CD4-positive, alpha-beta T cell treated with Interleukin-2 at 100 ng/mL for 4 hours (primary cell): Measurements from ENCODE around the gene APCDD1L.
"Not testable (repeated sequence)": the region's sequence is repeated elsewhere in the genome, so short reads cannot be mapped to it uniquely, and the experiment has no call there.

Experiments
- DNase-seq: peaks from one replicate; pipeline ENCODE4 v3.0.0-alpha.2; 2020; ENCODE audit warnings: low spot score

Gene APCDD1L

DNA sequence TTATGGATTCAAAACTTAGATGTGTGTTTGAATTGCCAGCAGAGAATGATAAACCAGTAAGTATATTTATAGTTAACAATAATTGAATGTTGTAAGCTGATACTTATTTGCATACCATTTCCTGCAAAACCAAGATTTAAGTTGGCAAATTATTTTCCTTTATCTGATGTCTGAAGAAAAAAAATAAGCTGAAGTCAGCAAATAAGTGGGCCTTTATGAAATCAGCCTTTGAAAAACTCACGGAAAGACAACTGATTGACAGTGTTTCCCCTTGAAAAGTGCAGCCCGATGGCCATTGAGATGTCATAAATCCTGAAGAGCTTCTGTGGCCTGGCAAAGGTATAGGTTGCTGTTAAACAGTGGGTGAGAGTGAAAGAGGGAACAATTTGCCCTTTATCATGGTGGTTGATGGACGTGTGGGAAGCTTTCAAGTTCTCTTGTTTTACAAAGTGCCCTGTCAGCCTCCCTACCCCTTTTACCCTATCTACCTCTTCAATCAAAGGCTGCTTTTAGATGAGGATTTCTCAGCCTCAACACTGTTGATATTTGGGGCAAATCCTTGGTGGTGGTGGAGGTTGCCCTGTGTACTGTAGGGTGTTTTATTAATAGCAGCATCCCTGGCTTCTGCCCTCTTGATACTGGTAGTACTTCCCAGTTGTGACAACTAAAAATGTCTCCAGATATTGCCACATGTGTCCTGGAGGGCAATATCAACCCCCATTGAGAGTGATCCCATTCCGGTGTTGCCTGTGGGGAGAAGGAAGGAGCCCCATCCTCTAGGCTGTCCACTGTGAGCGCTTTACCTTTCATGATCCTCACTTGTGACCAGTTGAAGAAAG lies 76.0 kb downstream of the APCDD1L start:
- no peak for DNase-seq

DNA sequence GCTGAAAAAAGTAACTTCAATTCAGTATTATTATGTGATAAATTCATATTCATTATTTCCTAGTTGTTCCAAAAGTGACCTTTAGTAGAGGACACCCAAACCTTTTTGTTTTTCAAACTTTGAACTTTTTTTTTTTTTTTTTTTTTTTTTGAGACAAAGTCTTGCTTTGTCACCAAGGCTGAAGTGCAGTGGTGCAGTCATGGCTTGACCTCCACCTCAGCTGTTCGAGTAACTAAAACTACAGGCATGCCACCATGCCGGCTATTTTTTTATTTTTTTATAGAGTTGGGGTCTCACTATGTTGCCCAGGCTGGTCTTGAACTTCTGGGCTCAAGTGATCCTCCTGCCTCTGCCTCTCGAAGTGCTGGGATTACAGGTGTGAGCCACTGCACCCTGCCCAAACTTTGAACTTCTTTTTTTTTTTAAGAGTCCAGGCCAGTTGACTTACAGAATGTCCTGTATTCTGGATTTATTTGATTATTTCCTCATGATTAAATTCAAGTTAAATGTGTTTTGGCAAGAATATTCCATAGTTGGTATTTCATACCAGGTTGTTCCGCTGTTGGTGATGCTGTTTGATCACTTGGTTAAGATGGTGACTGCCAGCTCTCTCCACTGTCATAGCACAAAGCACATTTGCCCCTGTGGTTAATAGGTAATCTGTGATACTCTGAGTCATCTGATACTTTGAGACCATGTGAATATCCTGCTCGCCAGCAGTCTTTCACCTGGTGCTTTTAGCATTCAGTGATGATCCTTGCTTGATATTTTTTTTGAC lies 78.1 kb downstream of the APCDD1L start:
- peak; percentile 1 for DNase-seq

DNA sequence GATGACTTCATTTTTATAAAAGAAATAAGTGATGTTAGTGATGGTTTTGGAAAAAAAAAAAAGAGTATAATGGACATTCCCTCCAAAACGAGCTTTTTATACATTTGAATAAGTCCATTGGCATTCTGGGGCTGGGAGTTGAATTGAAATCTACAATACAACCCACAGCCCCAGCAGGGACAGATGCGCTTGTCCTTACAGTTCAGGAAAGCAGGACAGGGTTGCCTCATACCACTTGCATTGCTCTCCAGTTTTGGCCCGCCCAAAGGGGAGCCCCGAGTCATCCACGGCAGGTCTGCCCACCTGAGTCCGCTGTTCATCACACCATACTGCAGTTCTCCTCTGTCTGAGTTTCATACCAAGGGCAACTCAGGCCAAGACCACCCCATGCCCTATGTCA lies 80.0 kb downstream of the APCDD1L start:
- no peak for DNase-seq

DNA sequence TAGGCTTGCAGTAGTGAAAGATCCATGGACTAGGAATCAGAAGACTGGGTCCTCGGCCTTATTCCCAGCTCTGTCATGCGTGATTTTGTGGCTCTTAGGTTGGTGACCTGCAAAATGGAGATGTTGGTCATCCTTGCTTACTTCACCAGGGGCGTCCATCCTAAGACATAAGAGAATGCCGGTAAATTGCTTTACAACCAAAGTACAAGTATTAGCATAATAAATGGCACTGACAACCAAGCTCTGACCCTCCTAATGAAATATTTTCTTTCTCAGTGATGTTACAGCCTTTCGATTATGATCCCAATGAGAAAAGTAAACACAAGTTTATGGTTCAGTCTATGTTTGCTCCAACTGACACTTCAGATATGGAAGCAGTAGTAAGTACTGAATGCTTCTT lies 80.9 kb downstream of the APCDD1L start:
- DNase-seq: no peak

DNA sequence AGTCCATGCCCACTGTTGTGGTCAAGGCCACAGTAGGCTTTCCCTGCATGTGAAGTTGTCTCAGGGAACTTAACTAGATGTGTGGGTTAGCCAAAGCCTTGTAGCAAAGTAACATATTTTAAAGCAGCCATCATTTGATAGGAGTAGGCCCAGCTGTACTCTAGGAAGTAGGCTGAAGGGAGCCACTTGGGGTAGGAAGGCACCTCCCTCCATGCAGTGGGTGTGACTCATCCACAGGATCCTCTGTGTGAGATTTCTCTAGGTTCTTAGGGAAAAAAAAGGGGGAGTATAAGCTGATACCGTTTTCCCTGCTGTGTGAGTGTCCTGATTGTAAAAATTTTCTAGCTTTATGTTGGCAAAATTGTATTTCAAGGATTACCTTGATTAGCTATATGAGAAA lies 81.4 kb downstream of the APCDD1L start:
- no peak for DNase-seq

DNA sequence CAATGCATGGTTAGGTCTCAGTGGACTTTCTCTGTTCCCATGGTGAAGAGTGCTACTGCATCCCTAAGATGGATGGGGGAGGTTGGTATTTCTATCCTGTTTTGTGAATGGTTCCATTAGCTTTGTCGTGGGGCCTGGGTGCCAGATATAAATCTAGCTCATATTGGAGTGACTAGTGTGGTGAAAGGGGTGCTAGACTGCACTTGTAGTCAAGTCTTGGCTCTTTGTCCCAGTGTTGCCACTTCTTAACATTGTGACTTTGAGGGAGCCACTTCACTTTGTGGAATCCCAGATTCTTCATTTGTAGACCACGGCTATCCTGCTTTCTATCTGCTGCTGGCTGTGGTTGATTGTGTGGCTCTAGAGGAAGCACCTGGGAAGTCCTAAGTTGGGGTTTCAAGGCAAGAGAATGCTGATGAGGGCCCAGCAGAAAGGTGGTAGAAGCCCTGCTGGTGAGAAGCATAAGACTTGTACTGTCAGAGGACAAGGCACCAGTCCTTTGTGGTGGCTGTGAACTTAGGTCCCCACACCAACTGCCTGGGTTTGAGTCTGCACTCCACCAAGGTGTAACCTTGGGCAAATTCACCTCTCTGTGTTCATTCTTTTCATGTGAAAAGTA lies 82.1 kb downstream of the APCDD1L start:
- no peak for DNase-seq

DNA sequence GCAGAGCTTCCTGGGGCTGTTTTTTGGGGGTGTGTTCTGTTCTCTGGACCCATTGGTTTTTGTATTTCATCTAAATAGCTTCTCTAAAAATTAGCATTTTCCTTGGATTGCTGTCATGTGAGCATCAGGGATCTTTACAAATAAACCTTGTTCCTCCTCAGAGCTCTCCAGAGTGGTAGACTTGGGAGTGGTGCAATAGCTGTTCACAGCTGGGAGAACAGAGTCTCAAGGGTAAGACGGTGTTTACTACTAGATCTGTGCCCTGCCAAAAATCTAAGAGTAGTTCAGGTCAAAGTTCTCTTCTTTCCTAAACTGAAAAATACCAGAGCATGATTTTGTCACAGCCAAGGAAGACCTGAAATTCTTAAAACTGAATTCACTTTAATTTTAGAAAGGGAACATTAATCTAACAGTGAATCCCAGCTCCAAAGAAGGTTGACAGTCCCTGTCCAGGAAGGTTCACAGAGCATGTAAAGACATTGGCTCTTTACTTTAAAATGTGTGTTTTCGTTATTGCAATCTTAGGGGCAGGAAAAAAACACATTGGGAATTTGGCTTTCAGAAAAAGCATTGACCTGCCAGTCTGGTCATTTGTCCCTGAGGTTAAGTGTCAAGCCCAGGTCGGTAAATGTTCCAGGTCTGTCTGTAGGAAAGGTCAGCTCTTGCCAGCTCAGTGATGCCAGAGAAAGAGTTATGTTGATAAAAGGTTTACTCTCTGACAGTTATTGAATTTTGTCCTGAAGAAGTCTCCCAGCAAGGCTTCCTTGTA lies 82.8 kb downstream of the APCDD1L start:
- DNase-seq: no peak

DNA sequence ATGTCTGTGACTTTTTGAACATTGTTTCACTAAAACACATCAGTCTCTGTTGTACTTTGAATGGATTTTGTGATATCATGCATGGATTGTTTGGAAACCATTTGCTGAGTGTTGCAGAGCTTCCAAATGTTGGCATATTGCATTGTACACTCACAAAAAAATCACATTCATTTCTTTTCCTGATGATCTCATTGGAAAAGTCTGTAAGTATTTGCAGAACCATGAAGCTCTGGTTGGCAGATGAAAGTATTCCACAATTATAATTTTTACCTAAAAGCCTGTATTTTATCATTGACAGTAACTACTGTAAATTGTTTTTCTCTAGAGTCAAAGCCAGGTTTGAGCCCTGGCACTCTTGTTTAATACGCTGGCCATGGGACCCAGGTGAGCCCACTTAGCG lies 84.1 kb downstream of the APCDD1L start:
- DNase-seq: no peak

DNA sequence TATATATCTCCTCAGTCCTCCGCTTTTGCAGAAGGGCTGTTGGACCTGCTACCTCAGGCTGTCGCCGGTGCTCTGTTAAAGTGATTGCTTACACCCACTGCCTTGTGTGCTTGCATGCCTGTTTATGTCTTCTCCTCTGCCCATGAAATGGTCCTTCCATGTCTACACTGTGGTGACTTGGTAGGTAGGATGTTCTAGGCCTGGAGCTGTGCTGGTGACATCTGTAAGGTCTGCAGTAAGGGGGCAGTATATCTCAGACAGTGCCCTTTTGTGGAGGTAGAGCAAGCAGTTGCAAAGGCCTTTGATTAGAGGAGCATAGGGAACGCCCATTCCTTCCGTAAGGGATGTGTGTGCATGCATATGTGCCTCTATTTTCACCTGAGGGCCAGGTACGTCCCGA lies 85.9 kb downstream of the APCDD1L start:
- DNase-seq: no peak

DNA sequence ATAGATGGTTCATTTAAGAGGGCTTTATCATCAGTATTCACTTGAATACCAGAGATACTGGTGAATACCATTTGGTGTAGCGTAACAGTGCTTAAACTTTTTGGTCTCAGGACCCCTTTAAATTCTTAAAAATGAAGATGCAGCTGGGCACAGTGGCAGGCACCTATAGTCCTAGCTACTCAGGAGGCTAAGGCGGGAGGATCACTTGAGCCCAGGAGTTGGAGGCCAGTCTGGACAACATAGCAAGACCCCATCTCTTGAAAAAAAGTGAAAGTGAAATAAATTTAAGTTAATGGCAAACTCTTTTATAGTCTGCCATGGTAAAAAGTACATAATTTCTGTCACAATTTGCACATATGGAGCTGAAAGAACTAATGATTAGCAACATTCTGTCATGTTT lies 86.8 kb downstream of the APCDD1L start:
- no peak for DNase-seq

DNA sequence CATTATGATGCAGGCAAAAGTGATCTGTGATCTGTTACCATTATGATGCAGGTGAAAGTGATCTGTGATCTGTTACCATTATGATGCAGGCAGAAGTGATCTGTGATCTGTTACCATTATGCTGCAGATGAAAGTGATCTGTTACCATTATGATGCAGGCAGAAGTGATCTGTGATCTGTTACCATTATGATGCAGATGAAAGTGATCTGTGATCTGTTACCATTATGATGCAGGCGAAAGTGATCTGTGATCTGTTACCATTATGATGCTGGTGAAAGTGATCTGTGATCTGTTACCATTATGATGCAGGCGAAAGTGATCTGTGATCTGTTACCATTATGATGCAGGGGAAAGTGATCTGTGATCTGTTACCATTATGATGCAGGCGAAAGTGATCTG lies 87.6 kb downstream of the APCDD1L start:
- not testable (repeated sequence) for DNase-seq

DNA sequence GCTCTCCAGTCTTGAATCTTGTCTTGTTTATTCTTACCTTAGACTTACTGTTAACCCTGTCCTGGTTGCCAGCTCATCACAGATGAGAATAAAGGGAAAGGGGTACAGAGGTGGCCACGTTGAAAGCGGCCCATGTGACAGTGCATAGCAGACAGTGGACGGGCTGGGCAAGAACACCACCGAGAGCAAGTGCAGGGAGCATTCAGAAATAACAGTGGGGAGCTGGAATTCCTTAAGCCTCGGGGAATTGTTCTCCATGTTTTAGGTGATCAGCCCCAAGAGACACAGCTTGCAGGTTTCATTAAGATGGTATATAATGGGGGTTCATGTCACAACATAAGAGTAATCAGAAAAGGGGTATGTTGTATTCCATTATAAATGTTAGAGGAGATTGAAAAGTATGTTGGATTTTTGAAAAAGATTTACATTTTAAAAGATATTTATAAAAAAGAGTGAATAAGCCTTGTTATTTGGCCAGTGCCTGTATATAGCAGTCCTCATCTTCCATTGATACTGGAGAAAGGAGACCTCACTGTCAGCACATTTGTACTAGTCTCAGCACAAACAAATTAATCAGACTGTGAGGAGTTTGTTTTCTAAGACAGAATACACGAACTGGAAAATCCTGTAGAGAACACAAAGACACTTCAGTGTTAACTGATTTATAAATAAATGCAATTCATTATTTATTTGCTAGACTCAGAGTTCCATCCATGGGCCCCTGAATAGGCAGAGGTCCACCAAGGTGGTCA lies 90.8 kb downstream of the APCDD1L start:
- no peak for DNase-seq

DNA sequence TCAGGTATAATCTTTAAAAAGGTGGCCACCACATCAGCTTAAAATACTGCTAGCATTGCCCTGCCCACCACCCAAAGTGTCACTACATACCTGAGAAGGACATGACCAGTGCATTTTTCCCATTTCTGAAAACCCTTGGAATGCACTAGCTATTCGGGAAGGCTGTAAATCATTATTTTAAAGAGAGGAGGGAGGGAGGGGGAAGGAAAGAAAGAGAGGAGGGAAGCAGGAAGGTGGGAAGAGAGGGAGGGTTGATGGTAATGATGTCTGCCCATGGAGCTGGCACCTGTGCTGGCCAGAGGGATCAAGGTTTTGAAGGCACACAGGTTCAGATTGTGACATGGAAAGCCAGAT lies 93.7 kb downstream of the APCDD1L start:
- DNase-seq: no peak

DNA sequence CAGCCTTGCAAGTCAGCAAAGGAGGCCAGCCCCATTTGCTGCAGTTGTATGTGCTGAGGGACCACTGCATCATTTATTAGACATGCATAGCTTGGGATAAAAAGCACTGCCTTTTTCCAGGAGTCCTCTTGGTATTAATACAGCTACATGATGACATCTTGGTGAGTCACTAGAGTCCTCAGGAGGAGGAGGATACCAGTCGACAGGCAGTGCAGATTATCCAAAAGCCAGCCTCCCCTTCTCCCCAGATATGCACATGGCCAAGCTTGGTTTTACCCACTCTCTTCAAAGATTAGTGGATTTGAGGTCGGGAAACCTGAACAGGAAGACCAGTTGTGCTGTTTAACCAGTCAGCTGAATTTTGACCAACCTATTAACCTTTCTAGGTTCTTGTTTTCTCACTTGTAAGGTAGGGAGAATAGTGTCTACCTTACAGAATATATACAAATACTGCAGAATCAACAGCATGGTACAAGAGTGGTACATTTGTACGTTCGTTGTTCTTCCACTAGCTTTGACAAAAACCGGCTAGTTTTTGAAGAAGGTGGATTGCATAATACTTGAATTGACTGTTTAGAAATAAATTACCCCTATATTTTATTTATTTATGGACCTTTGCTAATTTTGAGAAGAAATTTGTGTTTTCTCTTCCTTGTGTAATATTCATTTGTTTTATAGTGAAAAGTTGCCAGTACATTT lies 94.3 kb downstream of the APCDD1L start:
- DNase-seq: no peak

DNA sequence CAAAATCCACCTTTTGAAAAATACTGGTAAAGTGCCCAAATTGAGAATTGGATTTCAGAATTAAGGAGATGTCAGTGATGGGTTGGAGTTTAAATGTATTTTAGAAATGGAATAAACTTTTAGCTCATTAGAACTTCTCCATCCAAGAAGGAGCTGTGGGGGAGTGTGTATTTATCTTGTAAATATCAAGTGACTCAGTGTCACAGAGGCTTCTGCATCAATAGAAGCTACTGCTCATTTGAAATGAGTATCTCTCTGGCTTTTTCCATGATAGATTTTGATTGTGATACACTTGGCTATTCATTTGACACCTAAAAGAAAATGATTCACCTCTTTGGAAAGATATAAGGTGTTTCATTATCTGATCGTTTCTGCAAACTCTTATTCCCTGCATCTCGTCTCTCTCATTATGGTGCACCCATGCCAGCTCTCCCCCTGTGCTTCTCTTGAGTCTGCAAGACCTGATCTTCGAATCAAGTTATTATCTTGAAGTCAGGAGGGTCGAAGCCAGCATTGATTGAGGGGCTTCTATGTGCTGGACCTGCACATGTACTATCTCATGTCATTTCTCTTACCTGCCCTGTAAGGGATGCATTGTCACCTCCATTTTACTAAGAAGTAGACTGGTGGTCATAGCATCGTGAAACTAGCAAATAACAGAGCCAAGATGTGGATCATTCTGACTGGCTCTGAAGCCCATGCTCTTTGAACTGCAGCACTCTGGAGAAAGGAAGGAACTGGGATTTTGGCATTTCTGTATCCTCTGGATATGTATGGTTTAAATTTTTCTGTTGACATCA lies 96.0 kb downstream of the APCDD1L start:
- DNase-seq: no peak

DNA sequence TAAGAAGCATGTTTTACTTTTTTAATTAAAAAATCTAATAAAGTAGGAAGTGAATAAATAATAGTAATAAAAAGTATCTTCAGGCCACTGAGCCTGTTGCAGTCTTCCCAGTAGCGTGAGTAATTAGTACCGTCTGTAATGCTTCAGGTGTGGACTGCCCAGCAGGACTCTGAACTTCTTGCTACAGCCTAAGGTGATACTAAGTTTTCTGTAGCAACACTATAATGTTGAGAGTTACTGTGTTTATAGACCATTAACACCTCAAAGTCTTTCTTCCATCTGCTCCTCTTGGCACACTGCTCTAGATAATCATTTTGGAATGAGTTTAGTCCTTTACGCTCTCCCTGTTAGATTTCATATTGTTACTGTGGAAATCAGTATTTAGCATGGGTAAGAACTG lies 97.8 kb downstream of the APCDD1L start:
- DNase-seq: no peak

DNA sequence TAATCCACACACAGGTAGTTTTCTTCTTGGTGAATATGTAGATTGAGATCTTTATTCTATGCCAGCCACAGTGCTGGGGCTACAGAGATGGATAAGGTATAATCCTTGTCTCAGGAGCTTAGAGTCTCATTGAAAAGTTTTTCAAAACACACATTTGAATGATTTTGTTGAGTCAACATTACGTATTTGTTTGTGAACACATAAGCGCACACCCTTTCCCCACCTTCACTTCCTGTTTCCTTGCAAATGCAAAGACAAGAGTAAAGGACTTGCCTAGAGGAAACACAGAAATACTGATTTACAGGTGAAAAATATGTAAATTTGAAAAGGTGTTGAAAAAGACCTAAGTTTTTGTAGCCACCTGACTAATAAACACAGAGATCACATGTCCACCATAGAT lies 98.4 kb downstream of the APCDD1L start:
- DNase-seq: peak; percentile 20

DNA sequence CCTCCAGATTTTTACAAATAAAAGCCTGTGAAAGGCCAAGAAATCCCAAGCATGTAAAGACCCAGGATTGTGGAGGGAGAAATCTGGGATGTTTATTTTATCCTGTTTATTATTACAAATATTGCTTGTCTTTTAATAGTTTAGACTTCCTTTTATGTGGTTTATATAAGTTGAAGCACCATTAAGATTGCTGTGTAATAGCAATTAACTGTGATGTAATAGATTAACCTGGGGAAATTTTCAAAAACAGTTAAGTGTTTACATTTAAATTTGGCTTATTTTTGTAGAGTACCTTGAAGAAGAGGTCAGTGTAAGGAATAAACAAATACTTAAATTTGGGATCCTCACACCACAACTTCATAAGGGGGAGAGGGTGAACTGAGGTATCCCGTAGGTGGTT lies 99.1 kb downstream of the APCDD1L start:
- DNase-seq: no peak

DNA sequence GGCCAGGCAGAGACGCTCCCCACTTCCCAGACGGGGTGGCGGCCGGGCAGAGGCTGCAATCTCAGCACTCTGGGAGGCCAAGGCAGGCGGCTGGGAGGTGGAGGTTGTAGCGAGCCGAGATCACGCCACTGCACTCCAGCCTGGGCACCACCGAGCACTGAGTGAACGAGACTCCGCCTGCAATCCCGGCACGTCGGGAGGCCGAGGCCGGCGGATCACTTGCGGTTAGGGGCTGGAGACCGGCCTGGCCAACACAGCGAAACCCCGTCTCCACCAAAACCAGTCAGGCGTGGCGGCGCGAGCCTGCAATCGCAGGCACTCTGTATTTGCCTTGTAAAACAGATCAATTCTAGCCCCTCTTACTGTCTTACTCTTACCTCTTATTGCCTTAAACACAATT lies 100.4 kb downstream of the APCDD1L start:
- not testable (repeated sequence) for DNase-seq

DNA sequence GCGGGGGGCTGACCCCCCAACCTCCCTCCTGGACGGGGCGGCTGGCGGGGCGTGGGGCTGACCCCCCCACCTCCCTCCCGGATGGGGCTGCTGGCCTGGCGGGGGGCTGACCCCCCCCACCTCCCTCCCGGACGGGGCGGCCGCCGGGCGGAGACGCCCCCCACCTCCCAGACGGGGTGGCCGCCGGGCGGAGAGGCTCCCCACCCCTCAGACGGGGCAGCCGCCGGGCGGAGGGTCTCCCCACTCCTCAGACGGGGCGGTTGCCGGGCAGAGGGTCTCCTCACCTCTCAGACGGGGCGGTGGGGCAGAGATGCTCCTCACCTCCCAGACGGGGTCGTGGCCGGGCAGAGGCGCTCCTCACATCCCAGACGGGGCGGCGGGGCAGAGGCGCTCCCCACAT lies 101.0 kb downstream of the APCDD1L start:
- not testable (repeated sequence) for DNase-seq
